HEK293 (cell line): ENCODE measurements around the gene ZNF385C.

Experiments used
- ZBTB49 ChIP-seq: fragments of 450-650 bp; formaldehyde crosslinking; IDR thresholded peaks from 2 replicates; pipeline ENCODE4 v1.5.1; 2016; ENCODE audit warnings: missing biosample characterization, missing genetic modification characterization, low read depth
- ZBTB6 ChIP-seq: fragments of 450-650 bp; formaldehyde crosslinking; IDR thresholded peaks from 2 replicates; pipeline ENCODE4 v1.5.1; 2017; ENCODE audit warnings: missing biosample characterization, missing genetic modification characterization
- ZNF449 ChIP-seq: fragments of 450-650 bp; formaldehyde crosslinking; IDR thresholded peaks from 2 replicates; pipeline ENCODE4 v1.5.1; 2017; ENCODE audit warnings: missing biosample characterization, mild to moderate bottlenecking, missing genetic modification characterization, moderate library complexity
- ZNF549 ChIP-seq: fragments of 450-650 bp; IDR thresholded peaks from 2 replicates; pipeline ENCODE4 v1.5.1; 2018; ENCODE audit warnings: missing biosample characterization, missing genetic modification characterization, mild to moderate bottlenecking, inconsistent platforms, moderate library complexity
- ZNF555 ChIP-seq: fragments of 450-650 bp; formaldehyde crosslinking; conservative IDR thresholded peaks from 2 replicates; pipeline ENCODE4 v1.5.1; 2017; ENCODE audit warnings: missing biosample characterization, mild to moderate bottlenecking, missing genetic modification characterization, inconsistent platforms
- ZSCAN23 ChIP-seq: fragments of 450-650 bp; formaldehyde crosslinking; IDR thresholded peaks from 2 replicates; pipeline ENCODE4 v1.5.1; 2016; ENCODE audit warnings: missing biosample characterization, missing genetic modification characterization
- TF ChIP-seq, protein P1 (sequence below): fragments of 450-650 bp; formaldehyde crosslinking; IDR thresholded peaks from 2 replicates; pipeline ENCODE4 v1.5.1; 2016; ENCODE audit warnings: missing biosample characterization, missing genetic modification characterization
- TF ChIP-seq, protein P2 (sequence below): fragments of 450-650 bp; IDR thresholded peaks from 2 replicates; pipeline ENCODE4 v1.5.1; 2018; ENCODE audit warnings: missing biosample characterization, mild to moderate bottlenecking, missing genetic modification characterization
- TF ChIP-seq, protein P3 (sequence below): IDR thresholded peaks from 2 replicates; pipeline ENCODE4 v1.6.1; 2011; ENCODE audit warnings: mild to moderate bottlenecking, low read depth, low read length, borderline replicate concordance

DNA sequence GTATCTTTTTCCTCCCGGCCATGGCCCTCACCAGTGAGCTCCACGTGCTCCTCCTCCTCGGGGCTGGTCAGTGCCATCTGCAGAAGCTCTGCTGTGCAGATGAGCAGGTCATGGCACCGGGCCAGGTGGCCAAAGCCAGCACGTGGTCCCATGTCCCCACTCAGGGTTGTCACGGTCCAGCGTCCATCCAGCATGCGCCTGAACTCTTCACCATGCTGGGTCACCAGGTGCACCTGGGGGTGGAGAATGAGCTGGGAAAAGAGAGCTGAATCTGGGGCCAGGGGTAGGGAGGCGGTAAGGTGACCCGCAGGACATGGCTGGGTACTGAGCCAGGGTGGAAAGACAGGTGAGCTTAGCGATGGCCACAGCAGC is 13.0 kb upstream of the ZNF385C start:
- no peak for TF ChIP-seq ZNF549 (tag by site-specific recombination)
- TF ChIP-seq, protein P1, sequence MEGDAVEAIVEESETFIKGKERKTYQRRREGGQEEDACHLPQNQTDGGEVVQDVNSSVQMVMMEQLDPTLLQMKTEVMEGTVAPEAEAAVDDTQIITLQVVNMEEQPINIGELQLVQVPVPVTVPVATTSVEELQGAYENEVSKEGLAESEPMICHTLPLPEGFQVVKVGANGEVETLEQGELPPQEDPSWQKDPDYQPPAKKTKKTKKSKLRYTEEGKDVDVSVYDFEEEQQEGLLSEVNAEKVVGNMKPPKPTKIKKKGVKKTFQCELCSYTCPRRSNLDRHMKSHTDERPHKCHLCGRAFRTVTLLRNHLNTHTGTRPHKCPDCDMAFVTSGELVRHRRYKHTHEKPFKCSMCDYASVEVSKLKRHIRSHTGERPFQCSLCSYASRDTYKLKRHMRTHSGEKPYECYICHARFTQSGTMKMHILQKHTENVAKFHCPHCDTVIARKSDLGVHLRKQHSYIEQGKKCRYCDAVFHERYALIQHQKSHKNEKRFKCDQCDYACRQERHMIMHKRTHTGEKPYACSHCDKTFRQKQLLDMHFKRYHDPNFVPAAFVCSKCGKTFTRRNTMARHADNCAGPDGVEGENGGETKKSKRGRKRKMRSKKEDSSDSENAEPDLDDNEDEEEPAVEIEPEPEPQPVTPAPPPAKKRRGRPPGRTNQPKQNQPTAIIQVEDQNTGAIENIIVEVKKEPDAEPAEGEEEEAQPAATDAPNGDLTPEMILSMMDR (tag by site-specific recombination), result no peak
- TF ChIP-seq ZBTB6 (tag by site-specific recombination), result no peak
- no peak for TF ChIP-seq ZBTB49
- TF ChIP-seq, protein P2, sequence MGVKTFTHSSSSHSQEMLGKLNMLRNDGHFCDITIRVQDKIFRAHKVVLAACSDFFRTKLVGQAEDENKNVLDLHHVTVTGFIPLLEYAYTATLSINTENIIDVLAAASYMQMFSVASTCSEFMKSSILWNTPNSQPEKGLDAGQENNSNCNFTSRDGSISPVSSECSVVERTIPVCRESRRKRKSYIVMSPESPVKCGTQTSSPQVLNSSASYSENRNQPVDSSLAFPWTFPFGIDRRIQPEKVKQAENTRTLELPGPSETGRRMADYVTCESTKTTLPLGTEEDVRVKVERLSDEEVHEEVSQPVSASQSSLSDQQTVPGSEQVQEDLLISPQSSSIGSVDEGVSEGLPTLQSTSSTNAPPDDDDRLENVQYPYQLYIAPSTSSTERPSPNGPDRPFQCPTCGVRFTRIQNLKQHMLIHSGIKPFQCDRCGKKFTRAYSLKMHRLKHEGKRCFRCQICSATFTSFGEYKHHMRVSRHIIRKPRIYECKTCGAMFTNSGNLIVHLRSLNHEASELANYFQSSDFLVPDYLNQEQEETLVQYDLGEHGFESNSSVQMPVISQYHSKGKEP (tag by site-specific recombination), result no peak
- TF ChIP-seq, protein P3, sequence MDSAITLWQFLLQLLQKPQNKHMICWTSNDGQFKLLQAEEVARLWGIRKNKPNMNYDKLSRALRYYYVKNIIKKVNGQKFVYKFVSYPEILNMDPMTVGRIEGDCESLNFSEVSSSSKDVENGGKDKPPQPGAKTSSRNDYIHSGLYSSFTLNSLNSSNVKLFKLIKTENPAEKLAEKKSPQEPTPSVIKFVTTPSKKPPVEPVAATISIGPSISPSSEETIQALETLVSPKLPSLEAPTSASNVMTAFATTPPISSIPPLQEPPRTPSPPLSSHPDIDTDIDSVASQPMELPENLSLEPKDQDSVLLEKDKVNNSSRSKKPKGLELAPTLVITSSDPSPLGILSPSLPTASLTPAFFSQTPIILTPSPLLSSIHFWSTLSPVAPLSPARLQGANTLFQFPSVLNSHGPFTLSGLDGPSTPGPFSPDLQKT, result no peak
- TF ChIP-seq ZNF449 (tag by site-specific recombination), result no peak
- no peak for TF ChIP-seq ZNF555 (tag by site-specific recombination)
- TF ChIP-seq ZSCAN23 (tag by site-specific recombination), result no peak
